GM12873 (cell line): ENCODE data around the gene CDH23.

Experiments used
- TF ChIP-seq, protein P1 (sequence below): IDR thresholded peaks from 2 replicates; pipeline ENCODE4 v1.5.1; 2012; ENCODE audit warnings: low read depth, mild to moderate bottlenecking, moderate library complexity, low read length, control low read depth; ENCODE audit not compliant: insufficient read depth; ENCODE audit errors: missing control alignments

Gene CDH23

DNA sequence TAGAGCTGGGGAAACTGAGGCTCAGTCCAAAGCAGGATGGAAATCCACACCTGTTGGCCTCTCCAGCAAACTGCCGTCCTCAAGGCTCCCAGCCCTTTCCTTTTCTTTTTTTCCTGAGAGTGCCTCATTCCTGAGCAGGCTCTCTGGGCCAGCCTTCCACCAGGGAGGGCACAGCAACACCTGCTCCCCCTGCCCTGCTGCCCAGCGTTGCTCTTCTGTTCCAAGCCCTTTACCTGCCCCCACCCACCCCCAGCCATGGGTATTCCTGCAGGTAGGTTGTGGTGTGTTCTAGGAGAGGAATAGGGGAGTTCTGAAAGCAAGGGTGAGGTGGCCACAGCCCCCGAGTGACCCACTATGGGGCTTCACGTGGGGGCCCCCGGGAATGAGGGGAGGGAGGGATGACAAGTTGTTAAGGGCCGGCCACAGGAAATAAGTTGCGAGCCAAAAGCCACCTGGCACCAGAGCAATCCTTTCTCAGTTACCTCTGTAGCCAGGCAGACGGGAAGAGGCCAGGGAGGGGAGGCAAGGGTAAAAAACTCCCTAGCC is 357.3 kb downstream of the CDH23 start:
- TF ChIP-seq, protein P1, sequence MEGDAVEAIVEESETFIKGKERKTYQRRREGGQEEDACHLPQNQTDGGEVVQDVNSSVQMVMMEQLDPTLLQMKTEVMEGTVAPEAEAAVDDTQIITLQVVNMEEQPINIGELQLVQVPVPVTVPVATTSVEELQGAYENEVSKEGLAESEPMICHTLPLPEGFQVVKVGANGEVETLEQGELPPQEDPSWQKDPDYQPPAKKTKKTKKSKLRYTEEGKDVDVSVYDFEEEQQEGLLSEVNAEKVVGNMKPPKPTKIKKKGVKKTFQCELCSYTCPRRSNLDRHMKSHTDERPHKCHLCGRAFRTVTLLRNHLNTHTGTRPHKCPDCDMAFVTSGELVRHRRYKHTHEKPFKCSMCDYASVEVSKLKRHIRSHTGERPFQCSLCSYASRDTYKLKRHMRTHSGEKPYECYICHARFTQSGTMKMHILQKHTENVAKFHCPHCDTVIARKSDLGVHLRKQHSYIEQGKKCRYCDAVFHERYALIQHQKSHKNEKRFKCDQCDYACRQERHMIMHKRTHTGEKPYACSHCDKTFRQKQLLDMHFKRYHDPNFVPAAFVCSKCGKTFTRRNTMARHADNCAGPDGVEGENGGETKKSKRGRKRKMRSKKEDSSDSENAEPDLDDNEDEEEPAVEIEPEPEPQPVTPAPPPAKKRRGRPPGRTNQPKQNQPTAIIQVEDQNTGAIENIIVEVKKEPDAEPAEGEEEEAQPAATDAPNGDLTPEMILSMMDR = no peak

DNA sequence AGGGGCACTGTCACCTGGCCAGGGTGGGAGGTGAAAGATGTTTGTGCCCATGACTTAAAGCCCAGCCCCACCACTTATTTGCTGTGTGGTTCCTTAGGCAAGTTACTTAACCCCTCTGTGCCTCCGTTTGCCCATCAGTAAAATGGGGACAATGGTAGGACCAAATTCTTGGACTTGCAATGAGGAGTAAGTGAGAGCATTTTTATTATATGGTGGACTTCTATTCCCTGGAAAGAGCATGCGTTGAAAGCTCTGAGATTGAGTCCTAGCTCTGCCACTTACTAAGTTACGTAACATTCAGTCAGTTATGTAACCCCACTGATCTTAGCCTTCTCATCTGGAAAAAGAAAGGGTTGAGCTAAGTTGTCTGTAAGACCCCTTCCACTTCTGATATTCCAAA is 357.8 kb downstream of the CDH23 start:
- TF ChIP-seq, protein P1 = no peak

DNA sequence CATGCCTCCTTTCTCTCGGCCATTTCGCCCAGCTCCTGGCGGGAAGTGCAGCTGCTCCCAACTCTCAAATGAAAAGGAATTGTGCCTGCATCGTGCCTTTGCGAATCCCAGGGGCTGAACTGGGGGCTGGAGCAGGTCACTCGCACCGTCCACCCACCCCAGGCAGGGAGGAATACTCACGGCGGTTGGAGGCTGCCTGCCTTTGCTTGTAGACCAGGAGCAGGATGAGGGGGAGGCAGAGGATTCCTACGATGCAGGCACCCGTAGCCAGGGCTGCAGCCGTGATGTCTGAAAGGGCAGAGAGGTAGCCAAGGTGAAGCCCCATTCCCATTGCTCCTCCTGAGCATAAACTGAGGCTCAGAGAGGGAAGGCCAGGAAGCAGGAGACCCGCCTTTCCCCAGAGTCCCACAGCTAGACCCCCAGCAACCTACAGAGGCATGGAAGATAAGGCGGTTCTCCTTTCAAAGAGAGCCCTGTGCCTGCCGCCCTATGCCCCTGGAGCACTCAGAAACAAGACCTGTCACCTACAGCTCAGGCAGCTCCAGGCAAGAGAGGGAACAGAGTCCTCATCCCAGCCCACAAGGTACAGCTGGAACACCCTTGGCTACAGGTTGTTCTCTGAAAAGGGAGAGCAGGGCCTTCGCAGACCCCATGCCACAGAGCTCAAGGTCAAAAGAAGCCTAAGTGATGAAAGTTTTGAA is 358.6 kb downstream of the CDH23 start:
- TF ChIP-seq, protein P1 = no peak

DNA sequence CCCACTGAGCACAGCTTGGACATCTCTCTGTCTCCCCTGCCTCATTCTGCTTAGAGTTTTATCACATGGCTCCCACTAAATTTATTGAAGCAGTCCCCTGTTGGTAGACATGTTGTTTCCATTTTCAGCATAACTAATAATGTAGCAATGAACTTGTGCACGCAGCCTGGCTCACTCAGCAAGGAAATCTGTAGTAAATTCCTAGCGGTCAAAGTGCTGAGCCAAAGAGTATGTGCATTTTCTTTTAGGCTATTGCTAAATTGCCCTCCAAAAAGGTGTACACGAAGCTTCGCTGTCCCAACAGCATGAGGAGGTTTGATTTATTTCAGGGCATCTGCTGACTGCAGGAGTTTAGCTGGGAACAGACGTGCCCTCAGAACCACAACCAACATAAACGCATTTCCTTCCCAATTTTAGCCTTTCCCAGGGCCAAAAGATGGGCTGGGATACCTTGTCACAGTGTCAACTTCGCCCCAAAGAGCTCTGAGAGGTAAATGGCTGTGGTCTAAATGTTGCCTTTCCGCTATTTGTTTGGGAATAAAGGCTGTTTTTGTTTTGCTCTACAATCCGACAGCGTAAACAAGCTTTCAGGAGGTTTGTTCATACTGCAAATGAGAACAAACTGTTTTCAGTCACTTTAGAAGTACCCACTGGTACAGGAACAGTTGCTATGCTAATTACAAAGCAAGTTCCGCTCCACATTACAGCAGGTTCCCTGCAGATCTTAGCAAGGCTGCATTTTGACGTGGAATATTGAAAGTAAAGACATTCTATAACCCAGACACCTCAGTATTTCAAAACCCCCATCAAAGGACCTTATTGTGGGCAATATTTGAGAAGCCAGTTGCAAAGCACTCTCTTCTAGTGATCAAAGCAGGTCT is 359.8 kb downstream of the CDH23 start:
- TF ChIP-seq, protein P1 = no peak

DNA sequence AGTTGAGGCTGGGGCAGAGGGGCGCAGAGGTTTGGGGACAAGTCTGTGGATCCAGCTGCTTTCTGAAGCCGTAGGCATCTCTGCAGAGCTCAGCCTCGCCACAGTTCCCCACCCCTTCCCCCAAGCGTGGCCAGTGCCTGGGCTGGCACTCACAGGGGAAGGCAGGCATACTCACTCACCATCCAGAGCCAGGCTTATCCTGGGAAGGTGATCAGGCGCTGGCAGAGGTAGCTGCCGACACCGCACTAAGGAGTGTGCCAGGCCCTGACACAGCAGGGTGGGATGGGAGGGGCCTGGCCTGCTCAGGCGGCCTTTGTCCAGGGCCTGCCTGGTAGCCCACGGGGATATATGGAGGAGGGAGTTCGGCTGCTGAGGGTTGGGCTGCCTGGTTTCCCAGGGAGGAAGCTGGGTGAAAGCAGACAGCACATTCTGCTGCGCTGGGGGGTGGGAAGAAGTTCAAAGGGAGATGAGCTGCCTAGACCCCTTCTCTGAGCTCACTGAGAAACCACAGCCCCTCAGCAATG is 360.7 kb downstream of the CDH23 start:
- TF ChIP-seq, protein P1 = no peak

DNA sequence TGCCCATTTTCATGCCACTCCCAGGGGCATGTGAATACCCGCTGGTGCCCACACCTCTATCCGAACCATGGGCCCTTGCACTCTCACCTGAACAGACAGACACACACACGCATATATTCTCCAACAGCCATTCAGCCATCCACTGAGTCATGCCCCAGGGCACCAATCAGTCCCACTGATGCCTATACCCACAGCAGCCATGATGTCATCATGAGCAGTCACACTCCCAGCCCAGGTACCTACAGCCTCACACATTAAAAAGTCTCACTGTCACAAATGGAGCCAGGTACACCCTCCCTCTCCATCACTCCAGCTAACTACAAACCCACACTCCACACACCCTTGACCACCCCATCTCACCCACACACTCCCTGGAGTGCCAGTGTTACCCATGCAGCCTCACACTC is 364.4 kb downstream of the CDH23 start:
- TF ChIP-seq, protein P1 = no peak

DNA sequence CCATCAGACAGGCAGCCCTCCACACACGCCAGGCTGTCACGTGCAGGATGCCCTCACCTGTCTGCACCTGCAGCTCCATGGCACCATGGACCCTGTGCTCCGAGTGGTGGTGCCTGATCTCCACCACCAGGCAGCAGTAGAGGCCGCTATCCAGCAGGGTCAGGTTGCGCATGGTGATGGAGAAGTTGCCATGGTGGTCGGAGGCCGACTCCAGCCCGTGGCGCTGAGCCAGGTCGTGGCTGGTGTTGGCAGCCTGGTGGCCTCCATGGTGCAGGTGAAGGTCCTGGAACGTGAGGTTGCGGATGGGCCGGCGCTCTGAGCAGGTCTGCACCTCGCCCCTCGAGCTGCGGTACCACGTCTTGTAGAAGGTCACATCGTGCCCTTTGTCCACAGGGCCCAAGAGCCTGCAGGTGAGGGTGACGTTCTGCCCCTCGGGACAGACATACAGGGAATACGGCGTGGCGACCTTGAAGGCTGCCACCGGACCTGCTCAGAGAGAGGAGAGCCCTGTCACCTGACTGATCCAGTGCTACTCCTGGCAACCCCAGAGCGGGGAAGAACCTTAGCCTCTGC is 364.9 kb downstream of the CDH23 start:
- TF ChIP-seq, protein P1 = peak; percentile 34
